ENCODE data around the gene PPP1R27.

The PPP1R27 gene

GRCh38 chr17:81849457-81849856 is 14.6 kb upstream of the PPP1R27 start:
- H3K27me3 ChIP-seq (replicated peaks; ENCODE audit: insufficient read depth, low read length), result no peaks in the 10 kb centered on the region
- peaks cover 26% of the 10 kb centered on the region; the same call in 1 of the 2 replicates for H3K36me3 ChIP-seq (replicated peaks; ENCODE audit: insufficient read depth, low read length)

DNA sequence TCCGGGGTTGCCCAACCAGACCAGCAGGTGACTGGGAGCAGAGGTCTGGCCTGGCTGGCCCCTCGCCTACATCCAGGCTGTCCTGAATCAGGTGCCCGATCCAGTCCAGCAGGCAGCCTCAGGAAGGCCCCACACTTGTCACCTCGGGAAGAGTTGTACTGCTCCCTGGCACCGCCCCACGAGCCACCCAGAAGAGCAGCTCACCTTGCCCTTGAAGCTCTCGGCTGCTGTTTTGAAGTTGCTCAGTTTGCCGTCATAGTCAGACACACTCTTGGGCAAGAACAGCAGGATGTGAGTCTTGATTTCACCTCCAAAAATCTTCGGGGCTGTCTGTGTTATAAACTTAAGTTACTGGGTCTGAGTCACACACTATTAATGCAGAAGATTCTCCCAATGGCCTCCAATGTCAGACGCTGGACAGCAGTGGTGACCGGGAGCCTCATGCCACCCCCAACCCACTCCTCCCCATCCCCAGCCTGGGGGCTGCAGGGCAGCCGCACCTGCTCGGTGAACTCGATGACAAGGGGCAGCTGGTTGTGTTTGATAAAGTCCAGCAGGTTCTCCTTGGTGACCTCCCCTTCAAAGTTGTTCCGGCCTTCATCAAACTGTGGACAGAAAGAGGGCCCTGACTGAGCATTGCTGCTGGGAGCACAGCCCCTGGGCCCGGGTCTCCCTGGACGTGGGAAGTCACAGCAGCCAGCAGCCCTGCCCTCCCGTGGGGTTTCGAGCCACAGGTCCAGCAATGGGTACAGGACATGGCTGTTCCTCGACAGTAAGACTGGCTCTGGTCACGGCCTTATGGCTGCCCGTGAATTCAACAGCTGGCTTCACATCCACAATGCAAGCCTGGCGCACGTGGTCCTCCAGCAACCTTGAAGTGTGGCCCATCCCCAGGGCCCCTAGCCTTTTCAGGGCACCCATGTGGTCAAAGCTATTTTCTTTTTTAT is 12.2 kb upstream of the PPP1R27 start:
- H3K27ac ChIP-seq (ENCODE audit: low read length), result no peak overlapping the region
- peaks cover 18% of the 10 kb centered on the region; the same call in 1 of the 2 replicates for H3K36me3 ChIP-seq (replicated peaks; ENCODE audit: insufficient read depth, low read length)
- DNase-seq, result no peak

More at GRCh38 chr17:81849457-81849856, 14.6 kb upstream of the PPP1R27 start:
- TF ChIP-seq CTCF (IDR thresholded peaks at IDR 0.05; ENCODE audit: low read length) (no peak), EZH2 (optimal IDR thresholded peaks at IDR 0.05; ENCODE audit: low read depth, low read length) (no peak), EZH2phosphoT487 (IDR thresholded peaks at IDR 0.05; ENCODE audit: low read length) (no peak)
- no peak overlapping the region for H3K9ac ChIP-seq (ENCODE audit: low read length)
- peaks cover 38% of the 10 kb centered on the region for H3K79me2 ChIP-seq (ENCODE audit: low read length)
- no peaks in the 10 kb centered on the region for H3K4me1 ChIP-seq (ENCODE audit: low read length)
- no peaks in the 10 kb centered on the region for H3K9me3 ChIP-seq (replicated peaks; ENCODE audit: insufficient read depth, low read length)
- peak; percentile 3 for DNase-seq
- peaks cover 6% of the 10 kb centered on the region; the same call in 1 of the 2 replicates for H3F3A ChIP-seq (ENCODE audit: insufficient read depth, low read length)
- no peak overlapping the region for H2AFZ ChIP-seq (ENCODE audit: low read length)
- no peak overlapping the region for H3K27ac ChIP-seq (ENCODE audit: low read length)
- H3K4me3 ChIP-seq (ENCODE audit: low read length), result no peak overlapping the region
- no peak overlapping the region for H3K4me2 ChIP-seq (ENCODE audit: low read depth, low read length)
- H3K9me2 ChIP-seq (replicated peaks; ENCODE audit: insufficient read depth, low read length), result no peaks in the 10 kb centered on the region
- no peaks in the 10 kb centered on the region for H4K20me1 ChIP-seq (ENCODE audit: insufficient read depth, low read length)

More for the DNA sequence above, 12.2 kb upstream of the PPP1R27 start:
- H3K9ac ChIP-seq (ENCODE audit: low read length), result no peak overlapping the region
- H3K9me2 ChIP-seq (replicated peaks; ENCODE audit: insufficient read depth, low read length), result no peaks in the 10 kb centered on the region
- TF ChIP-seq CTCF (IDR thresholded peaks at IDR 0.05; ENCODE audit: low read length), result no peak
- TF ChIP-seq EZH2 (optimal IDR thresholded peaks at IDR 0.05; ENCODE audit: low read depth, low read length), result no peak
- TF ChIP-seq EZH2phosphoT487 (IDR thresholded peaks at IDR 0.05; ENCODE audit: low read length), result no peak
- H2AFZ ChIP-seq (ENCODE audit: low read length), result no peak overlapping the region
- H3K4me3 ChIP-seq (ENCODE audit: low read length), result no peak overlapping the region
- H3K27me3 ChIP-seq (replicated peaks; ENCODE audit: insufficient read depth, low read length), result no peaks in the 10 kb centered on the region
- H4K20me1 ChIP-seq (ENCODE audit: insufficient read depth, low read length), result no peaks in the 10 kb centered on the region; the same call in 1 of the 2 replicates
- peaks cover 15% of the 10 kb centered on the region; the same call in 1 of the 2 replicates for H3F3A ChIP-seq (ENCODE audit: insufficient read depth, low read length)
- H3K79me2 ChIP-seq (ENCODE audit: low read length), result peaks cover 15% of the 10 kb centered on the region
- no peaks in the 10 kb centered on the region for H3K9me3 ChIP-seq (replicated peaks; ENCODE audit: insufficient read depth, low read length)
- no peak overlapping the region for H3K4me2 ChIP-seq (ENCODE audit: low read depth, low read length)
- H3K4me1 ChIP-seq (ENCODE audit: low read length), result no peaks in the 10 kb centered on the region
